Upper lobe of right lung (tissue), 1 donor: ENCODE data around the gene CDC42BPA. TPM values are rescaled to one million over a fixed set of nuclear protein-coding genes. Genes with fewer than 3 reads are reported as not detected.

Source experiments
- ATAC-seq: fragments of 200-7000 bp; cut with Tn5 transposase; one replicate; pipeline ENCODE4 v1.9.1; 2020; ENCODE audit warnings: mild to moderate bottlenecking, moderate library complexity
- DNase-seq: peaks from one replicate; pipeline ENCODE4 v3.0.0-alpha.2; 2020
- H3K27ac ChIP-seq: fragments of 200-600 bp; one replicate; pipeline ENCODE4 v1.8.0; 2022
- H3K27me3 ChIP-seq: fragments of 200-600 bp; one replicate; pipeline ENCODE4 v1.8.0; 2022; ENCODE audit warnings: mild to moderate bottlenecking
- H3K36me3 ChIP-seq: fragments of 200-600 bp; one replicate; pipeline ENCODE4 v1.8.0; 2022
- H3K4me1 ChIP-seq: fragments of 200-600 bp; one replicate; pipeline ENCODE4 v1.8.0; 2022
- H3K4me3 ChIP-seq: fragments of 200-600 bp; one replicate; pipeline ENCODE4 v1.8.0; 2022; ENCODE audit warnings: mild to moderate bottlenecking
- H3K9me3 ChIP-seq: fragments of 200-600 bp; one replicate; pipeline ENCODE4 v1.8.0; 2022
- intact Hi-C: fragments of 100-400 bp; cut with DNase I; formaldehyde crosslinking; loops from one replicate; pipeline ENCODE4 v1.11.0; 2022
- total RNA-seq: library from RNA; stranded (reverse); fragmentation: NEBNext Ultra II Directional; extraction: Animal tissue kit (Norgen Biotek cat#: 25700); gene quantifications from one replicate; pipeline ENCODE4 v1.2.1, GENCODE V29; 2021
- TF ChIP-seq, protein P1 (sequence below): fragments of 200-600 bp; IDR thresholded peaks from one replicate; pipeline ENCODE4 v1.8.0; 2022; ENCODE audit warnings: antibody characterized with exemption
- donor health status: DM: no; HTN: yes; CAD: no; lungs with severe emphysema.

The CDC42BPA gene
- total RNA-seq, 1 donor from 2014 or later = 41.8 TPM

DNA sequence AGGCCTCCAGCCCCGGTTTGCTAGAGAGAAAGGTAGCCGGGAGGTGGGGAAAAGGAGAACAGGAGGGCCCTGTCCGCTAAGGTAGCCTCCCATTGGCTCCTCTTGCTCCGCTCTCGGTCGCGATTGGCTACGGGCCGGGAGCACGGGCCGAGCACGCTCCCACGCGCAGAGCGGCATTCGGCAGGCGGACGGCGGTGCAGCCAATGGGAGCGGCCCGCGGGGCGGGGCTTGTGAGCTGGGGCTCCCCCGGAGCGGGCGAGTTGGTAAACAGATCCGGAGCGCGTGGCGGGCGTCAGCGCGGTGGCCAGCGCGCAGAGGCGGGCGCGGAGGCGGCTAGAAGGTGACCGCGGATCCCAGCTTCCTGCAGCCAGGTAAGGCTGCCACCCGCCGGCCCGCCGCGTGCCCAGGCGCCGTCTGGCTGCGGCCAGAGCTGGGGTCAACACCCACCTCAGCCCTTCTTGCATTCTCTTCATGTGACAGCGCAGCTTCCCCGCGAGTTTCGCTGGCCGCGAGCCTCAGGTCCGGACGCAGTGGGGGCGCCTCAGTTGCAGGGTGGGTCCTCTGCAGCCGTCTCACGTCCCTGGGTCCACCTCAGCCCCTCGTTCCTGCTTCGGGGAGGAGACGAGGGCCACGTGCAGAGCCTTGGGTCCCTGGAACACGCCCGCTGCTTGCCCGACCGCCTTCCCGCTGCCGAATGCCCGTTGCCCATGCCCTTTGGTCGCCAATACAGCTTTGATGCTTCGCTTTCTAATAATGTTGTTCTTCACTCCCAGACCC is 378.1 kb downstream of the CDC42BPA start, which contains the start of gene COQ8A:
TSS of gene COQ8A (plus strand) at position 266 of the 777 bp plus-strand sequence. CDS start 21,092 bp downstream, outside the sequence.
- H3K4me1 ChIP-seq = peaks cover 36% of the 10 kb centered on the region
- H3K27ac ChIP-seq = peak within 1 kb of the TSS; percentile 99
- no peaks in the 10 kb centered on the region for H3K9me3 ChIP-seq
- H3K36me3 ChIP-seq = no peaks in the 10 kb centered on the region
- intact Hi-C loops = no loop called here
- peak within 1 kb of the TSS; percentile 83 for H3K4me3 ChIP-seq
- ATAC-seq (peak; percentile 97), DNase-seq (peak; percentile 100)
- no peaks in the 10 kb centered on the region for H3K27me3 ChIP-seq
- TF ChIP-seq, protein P1, sequence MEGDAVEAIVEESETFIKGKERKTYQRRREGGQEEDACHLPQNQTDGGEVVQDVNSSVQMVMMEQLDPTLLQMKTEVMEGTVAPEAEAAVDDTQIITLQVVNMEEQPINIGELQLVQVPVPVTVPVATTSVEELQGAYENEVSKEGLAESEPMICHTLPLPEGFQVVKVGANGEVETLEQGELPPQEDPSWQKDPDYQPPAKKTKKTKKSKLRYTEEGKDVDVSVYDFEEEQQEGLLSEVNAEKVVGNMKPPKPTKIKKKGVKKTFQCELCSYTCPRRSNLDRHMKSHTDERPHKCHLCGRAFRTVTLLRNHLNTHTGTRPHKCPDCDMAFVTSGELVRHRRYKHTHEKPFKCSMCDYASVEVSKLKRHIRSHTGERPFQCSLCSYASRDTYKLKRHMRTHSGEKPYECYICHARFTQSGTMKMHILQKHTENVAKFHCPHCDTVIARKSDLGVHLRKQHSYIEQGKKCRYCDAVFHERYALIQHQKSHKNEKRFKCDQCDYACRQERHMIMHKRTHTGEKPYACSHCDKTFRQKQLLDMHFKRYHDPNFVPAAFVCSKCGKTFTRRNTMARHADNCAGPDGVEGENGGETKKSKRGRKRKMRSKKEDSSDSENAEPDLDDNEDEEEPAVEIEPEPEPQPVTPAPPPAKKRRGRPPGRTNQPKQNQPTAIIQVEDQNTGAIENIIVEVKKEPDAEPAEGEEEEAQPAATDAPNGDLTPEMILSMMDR = no peak

Other genes with a start within 250 kb of the CDC42BPA start
- 8.6 TPM for gene ZNF678, start 245.1 kb upstream of the CDC42BPA start, total RNA-seq